CD14-positive monocyte (primary cell): ENCODE results near the gene BUB1B. TPM values are rescaled to one million over a fixed set of nuclear protein-coding genes. Genes with fewer than 3 reads are reported as not detected.

Experiments used
- DNase-seq, 3 donors: peaks; one replicate each; pipeline ENCODE4 v3.0.0-alpha.2; 2011 to 2022
- H2AFZ ChIP-seq: 2 replicates; pipeline ENCODE4 v1.6.0; 2012; ENCODE audit warnings: mild to moderate bottlenecking, low read depth, low read length, inconsistent platforms; ENCODE audit not compliant: insufficient read depth, poor library complexity, severe bottlenecking
- H3K27ac ChIP-seq, 2 donors: 1 replicate in 1 of 2; 2 replicates in 1 of 2; pipeline ENCODE4 v1.5.1; 2012 to 2013; ENCODE audit warnings: low read length in 2 of 2, control low read depth in 1 of 2, inconsistent platforms in 1 of 2, low read depth in 1 of 2, mild to moderate bottlenecking in 1 of 2
- H3K27me3 ChIP-seq, 2 donors: one replicate each; pipeline versions ENCODE4 v1.6.0 to v1.6.1; 2011 to 2013; ENCODE audit warnings: low read length in 2 of 2; ENCODE audit not compliant: control insufficient read depth in 2 of 2, insufficient read depth in 2 of 2
- H3K36me3 ChIP-seq, 2 donors: replicated peaks in 1 of 2; 1 replicate in 1 of 2; 2 replicates in 1 of 2; pipeline versions ENCODE4 v1.5.1 to v1.6.1; 2012 to 2013; ENCODE audit warnings: low read length in 2 of 2, control low read depth in 1 of 2, inconsistent platforms in 1 of 2, mild to moderate bottlenecking in 1 of 2; ENCODE audit not compliant: insufficient read depth in 2 of 2, control insufficient read depth in 1 of 2
- H3K4me1 ChIP-seq, 2 donors: 1 replicate in 1 of 2; 2 replicates in 1 of 2; pipeline versions ENCODE4 v1.5.1 to v1.6.1; 2012 to 2013; ENCODE audit warnings: low read length in 2 of 2, control low read depth in 1 of 2, inconsistent platforms in 1 of 2, mild to moderate bottlenecking in 1 of 2, moderate library complexity in 1 of 2; ENCODE audit not compliant: insufficient read depth in 2 of 2, control insufficient read depth in 1 of 2
- H3K4me2 ChIP-seq: replicated peaks from 2 replicates; pipeline ENCODE3; 2012; ENCODE audit warnings: low read length, moderate library complexity, mild to moderate bottlenecking; ENCODE audit not compliant: poor library complexity, severe bottlenecking; ENCODE audit errors: extremely low read depth
- H3K4me3 ChIP-seq, 3 experiments: fragments of 200-600 bp in 1 of 3; sonication (generic) in 1 of 3; replicated peaks in 1 of 3; 1 replicate in 2 of 3; 2 replicates in 1 of 3; pipeline ENCODE4 v1.5.1; 2011 to 2013; ENCODE audit warnings: low read length in 3 of 3, mild to moderate bottlenecking in 3 of 3, control low read depth in 2 of 3, low read depth in 2 of 3, inconsistent platforms in 1 of 3, moderate library complexity in 1 of 3
- H3K79me2 ChIP-seq: 2 replicates; pipeline ENCODE4 v1.6.0; 2012; ENCODE audit warnings: mild to moderate bottlenecking, control low read depth, inconsistent platforms, low read length, moderate library complexity; ENCODE audit not compliant: insufficient read depth
- H3K9ac ChIP-seq: 2 replicates; pipeline ENCODE4 v1.6.0; 2017; ENCODE audit warnings: low read length, mild to moderate bottlenecking; ENCODE audit not compliant: insufficient read depth, poor library complexity, severe bottlenecking
- H3K9me3 ChIP-seq, 2 donors: replicated peaks in 1 of 2; 1 replicate in 1 of 2; 2 replicates in 1 of 2; pipeline versions ENCODE4 v1.5.1 to v1.6.1; 2012 to 2013; ENCODE audit warnings: low read length in 2 of 2, control low read depth in 1 of 2; ENCODE audit not compliant: control insufficient read depth in 1 of 2, insufficient read depth in 1 of 2
- H4K20me1 ChIP-seq: 2 replicates; pipeline ENCODE4 v1.6.0; 2012; ENCODE audit warnings: mild to moderate bottlenecking, low read length, control low read depth, moderate library complexity; ENCODE audit not compliant: insufficient read depth
- H3K27ac Mint-ChIP-seq, 7 donors: one replicate each; pipeline ENCODE4 v1.8.0; 2020; ENCODE audit warnings: mild to moderate bottlenecking in 7 of 7, mixed read lengths in 7 of 7, moderate library complexity in 6 of 7, inconsistent platforms in 2 of 7
- H3K27me3 Mint-ChIP-seq, 3 donors: one replicate each; pipeline ENCODE4 v1.8.0; 2021 to 2022; ENCODE audit warnings: low read depth in 3 of 3, mild to moderate bottlenecking in 3 of 3, mixed read lengths in 3 of 3, moderate library complexity in 3 of 3, inconsistent platforms in 1 of 3
- H3K36me3 Mint-ChIP-seq, 2 donors: one replicate each; pipeline ENCODE4 v1.8.0; 2020; ENCODE audit warnings: mixed read lengths in 2 of 2, inconsistent platforms in 1 of 2, mild to moderate bottlenecking in 1 of 2
- H3K4me1 Mint-ChIP-seq: one replicate; pipeline ENCODE4 v1.8.0; 2020; ENCODE audit warnings: mild to moderate bottlenecking, mixed read lengths
- H3K4me3 Mint-ChIP-seq, 2 donors: one replicate each; pipeline ENCODE4 v1.8.0; 2020; ENCODE audit warnings: mild to moderate bottlenecking in 2 of 2, mixed read lengths in 2 of 2, moderate library complexity in 1 of 2
- H3K9me3 Mint-ChIP-seq, 7 donors: one replicate each; pipeline ENCODE4 v1.8.0; 2020 to 2022; ENCODE audit warnings: mixed read lengths in 7 of 7, mild to moderate bottlenecking in 6 of 7, moderate library complexity in 6 of 7, inconsistent platforms in 2 of 7
- WGBS: methylation state at CpG from one replicate; pipeline ENCODE4 v1.1.5; 2013; ENCODE audit warnings: missing lambda C conversion rate; ENCODE audit not compliant: insufficient coverage; 5-methylcytosine and 5-hydroxymethylcytosine counted together
- intact Hi-C, 2 donors: fragments of 100-400 bp; cut with micrococcal nuclease; formaldehyde crosslinking; loops; one replicate each; pipeline versions ENCODE4 v1.15.0 to v1.15.1; 2023
- polyA plus RNA-seq, 3 donors: library from polyadenylated mRNA; depleted of rRNA in 1 of 3; unstranded in 2 of 3; stranded (reverse) in 1 of 3; fragments of 300-500 nt in 2 of 3; fragments of >200 nt in 1 of 3; fragmentation: Illumina TruSeq in 2 of 3; gene quantifications; 1 replicate in 2 of 3; 2 replicates in 1 of 3; pipeline ENCODE4 v1.2.3, GENCODE V29; 2012 to 2021
- TF ChIP-seq, protein P1 (sequence below): fragments of 200-600 bp; IDR thresholded peaks from one replicate; pipeline ENCODE4 v1.8.0; 2022; ENCODE audit warnings: antibody characterized with exemption, mild to moderate bottlenecking

BUB1B gene
- polyA plus RNA-seq, 3 donors = 0.01 to 0.51 TPM; not detected in 1

DNA sequence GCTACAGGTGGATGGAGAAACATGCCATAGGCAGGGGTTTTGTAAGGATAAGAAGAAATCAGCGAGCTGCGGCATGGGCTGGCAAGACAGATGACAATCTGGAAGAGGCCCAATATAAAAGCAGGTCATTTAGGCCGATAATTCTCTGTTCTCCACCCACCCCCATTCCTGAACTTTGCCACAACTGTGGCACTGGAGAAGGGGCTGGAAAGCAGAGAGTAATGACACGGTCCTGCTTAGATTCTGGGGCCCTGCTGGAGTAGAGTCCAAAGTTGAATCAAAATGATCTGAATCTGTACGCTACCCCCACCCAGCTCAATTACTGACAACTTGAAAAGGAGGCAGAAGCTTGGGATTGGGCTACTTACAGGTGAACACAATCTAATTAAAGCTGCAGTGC is 18.4 kb upstream of the BUB1B start:
- Histone ChIP-seq H4K20me1 (no peaks in the 10 kb centered on the region), H3K36me3 (no peaks in the 10 kb centered on the region), H3K27ac (no peak overlapping the region), H3K4me3 (no peak overlapping the region), H3K4me1 (no peaks in the 10 kb centered on the region), H3K27me3 (no peaks in the 10 kb centered on the region), H3K9me3 (no peaks in the 10 kb centered on the region), H2AFZ (no peak overlapping the region), H3K4me2 (no peak overlapping the region), H3K9ac (no peak overlapping the region), H3K79me2 (no peaks in the 10 kb centered on the region)
- no CpG with 5 or more reads among the region's 5 CpGs for WGBS
- no peak for DNase-seq
- intact Hi-C loops = no loop called here
- TF ChIP-seq, protein P1, sequence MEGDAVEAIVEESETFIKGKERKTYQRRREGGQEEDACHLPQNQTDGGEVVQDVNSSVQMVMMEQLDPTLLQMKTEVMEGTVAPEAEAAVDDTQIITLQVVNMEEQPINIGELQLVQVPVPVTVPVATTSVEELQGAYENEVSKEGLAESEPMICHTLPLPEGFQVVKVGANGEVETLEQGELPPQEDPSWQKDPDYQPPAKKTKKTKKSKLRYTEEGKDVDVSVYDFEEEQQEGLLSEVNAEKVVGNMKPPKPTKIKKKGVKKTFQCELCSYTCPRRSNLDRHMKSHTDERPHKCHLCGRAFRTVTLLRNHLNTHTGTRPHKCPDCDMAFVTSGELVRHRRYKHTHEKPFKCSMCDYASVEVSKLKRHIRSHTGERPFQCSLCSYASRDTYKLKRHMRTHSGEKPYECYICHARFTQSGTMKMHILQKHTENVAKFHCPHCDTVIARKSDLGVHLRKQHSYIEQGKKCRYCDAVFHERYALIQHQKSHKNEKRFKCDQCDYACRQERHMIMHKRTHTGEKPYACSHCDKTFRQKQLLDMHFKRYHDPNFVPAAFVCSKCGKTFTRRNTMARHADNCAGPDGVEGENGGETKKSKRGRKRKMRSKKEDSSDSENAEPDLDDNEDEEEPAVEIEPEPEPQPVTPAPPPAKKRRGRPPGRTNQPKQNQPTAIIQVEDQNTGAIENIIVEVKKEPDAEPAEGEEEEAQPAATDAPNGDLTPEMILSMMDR = no peak
- peaks cover 0 to 3% (median 2%) of the 10 kb centered on the region in 3 donors for H3K27me3 Mint-ChIP-seq
- H3K27ac Mint-ChIP-seq = no peak overlapping the region
- no peaks in the 10 kb centered on the region for H3K4me1 Mint-ChIP-seq
- no peaks in the 10 kb centered on the region for H3K36me3 Mint-ChIP-seq
- H3K9me3 Mint-ChIP-seq = no peaks in the 10 kb centered on the region
- no peak overlapping the region for H3K4me3 Mint-ChIP-seq

DNA sequence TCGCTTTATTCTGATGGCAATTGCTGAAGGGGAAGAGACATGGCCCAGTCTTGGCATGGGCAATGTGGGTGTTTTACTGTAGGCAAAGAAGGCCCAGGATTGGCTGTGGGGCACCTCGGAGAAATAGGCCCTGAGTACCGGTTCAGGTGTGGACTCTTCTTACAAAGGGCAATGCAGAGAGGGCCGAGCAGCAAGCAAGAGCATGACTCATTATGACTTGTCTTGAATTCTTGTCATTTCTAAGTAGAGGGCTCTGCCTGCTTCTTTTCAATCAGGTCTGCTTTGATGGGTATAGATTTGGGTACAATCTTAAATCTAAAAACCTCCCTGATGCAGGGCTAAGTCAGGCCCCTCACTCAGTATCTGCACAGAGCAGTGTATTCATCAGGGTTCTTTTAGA is 14.8 kb upstream of the BUB1B start:
- DNase-seq = no peak
- Histone ChIP-seq H3K9ac (no peak overlapping the region), H3K36me3 (no peaks in the 10 kb centered on the region), H3K27me3 (no peaks in the 10 kb centered on the region), H3K4me1 (peaks cover 7 to 11% of the 10 kb centered on the region in 2 donors), H3K79me2 (no peaks in the 10 kb centered on the region), H4K20me1 (no peaks in the 10 kb centered on the region), H3K9me3 (no peaks in the 10 kb centered on the region), H2AFZ (no peak overlapping the region), H3K4me2 (no peak overlapping the region), H3K27ac (no peak overlapping the region), H3K4me3 (no peak overlapping the region)
- Mint-ChIP-seq H3K4me1 (peaks cover 13% of the 10 kb centered on the region), H3K9me3 (peaks cover 0 to 2% (median 0%) of the 10 kb centered on the region in 7 donors), H3K36me3 (no peaks in the 10 kb centered on the region), H3K27ac (no peak overlapping the region), H3K27me3 (peaks cover 0 to 3% (median 2%) of the 10 kb centered on the region in 3 donors), H3K4me3 (no peak overlapping the region)
- TF ChIP-seq, protein P1 = no peak
- WGBS = 88% methylated on average over 1 of the region's 4 CpGs
- intact Hi-C loops = no loop called here
